GM21390 (cell line): ENCODE results near the gene VIPR2.
"Not testable (repeated sequence)": the region's sequence is repeated elsewhere in the genome, so short reads cannot be mapped to it uniquely, and the experiment has no call there.

Experiments used
- ATAC-seq: cut with Tn5 transposase; IDR thresholded peaks from one replicate; pipeline ENCODE4 v1.9.1; 2021; ENCODE audit not compliant: unreplicated experiment

Gene VIPR2

GRCh38 chr7:159105832-159106811 lies 38.5 kb downstream of the VIPR2 start:
- no peak for ATAC-seq

- ATAC-seq = no peak
Measured at GRCh38 chr7:159105066-159105780, 39.4 kb downstream of the VIPR2 start.

- ATAC-seq = no peak
Measured at GRCh38 chr7:159104188-159104920, 40.3 kb downstream of the VIPR2 start.

- no peak for ATAC-seq
Measured at GRCh38 chr7:159103382-159104187, 41.1 kb downstream of the VIPR2 start.

- no peak for ATAC-seq
Measured at GRCh38 chr7:159102681-159103381, 41.8 kb downstream of the VIPR2 start.

GRCh38 chr7:159101661-159102091 lies 43.0 kb downstream of the VIPR2 start:
- ATAC-seq = not testable (repeated sequence)

GRCh38 chr7:159101083-159101395 lies 43.6 kb downstream of the VIPR2 start:
- not testable (repeated sequence) for ATAC-seq

- ATAC-seq = not testable (repeated sequence)
Measured at GRCh38 chr7:159100281-159101082, 44.2 kb downstream of the VIPR2 start.

GRCh38 chr7:159099711-159100231 lies 44.9 kb downstream of the VIPR2 start:
- ATAC-seq = no peak

- ATAC-seq = no peak
Measured at GRCh38 chr7:159098811-159099655, 45.6 kb downstream of the VIPR2 start.

- ATAC-seq = no peak
Measured at GRCh38 chr7:159098424-159098786, 46.3 kb downstream of the VIPR2 start.

GRCh38 chr7:159097661-159098423 lies 46.8 kb downstream of the VIPR2 start:
- ATAC-seq = no peak

- ATAC-seq = no peak
Measured at GRCh38 chr7:159096736-159097581, 47.7 kb downstream of the VIPR2 start.

- no peak for ATAC-seq
Measured at GRCh38 chr7:159095979-159096411, 48.7 kb downstream of the VIPR2 start.

- no peak for ATAC-seq
Measured at GRCh38 chr7:159094919-159095915, 49.5 kb downstream of the VIPR2 start.
